Ovary (tissue), 3 donors: ENCODE results near the gene CTRB1.

ENCODE experiments used
- CTCF ChIP-seq, 3 donors: fragments of 450-650 bp in 2 of 3; fragments of 200-600 bp in 1 of 3; IDR thresholded peaks; one replicate each; pipeline versions ENCODE4 v1.5.1 to v1.8.0; 2016 to 2022; ENCODE audit warnings: antibody characterized with exemption in 3 of 3, mild to moderate bottlenecking in 1 of 3
- EP300 ChIP-seq: sonication (generic); formaldehyde crosslinking; IDR thresholded peaks from one replicate; pipeline ENCODE4 v1.6.1; 2017; ENCODE audit warnings: antibody characterized with exemption
- POLR2A ChIP-seq: fragments of 450-650 bp; IDR thresholded peaks from one replicate; pipeline ENCODE4 v1.6.1; 2017; ENCODE audit warnings: antibody characterized with exemption, mild to moderate bottlenecking, moderate library complexity
- donor health status: DM: no; HTN: no; CAD: no.

DNA sequence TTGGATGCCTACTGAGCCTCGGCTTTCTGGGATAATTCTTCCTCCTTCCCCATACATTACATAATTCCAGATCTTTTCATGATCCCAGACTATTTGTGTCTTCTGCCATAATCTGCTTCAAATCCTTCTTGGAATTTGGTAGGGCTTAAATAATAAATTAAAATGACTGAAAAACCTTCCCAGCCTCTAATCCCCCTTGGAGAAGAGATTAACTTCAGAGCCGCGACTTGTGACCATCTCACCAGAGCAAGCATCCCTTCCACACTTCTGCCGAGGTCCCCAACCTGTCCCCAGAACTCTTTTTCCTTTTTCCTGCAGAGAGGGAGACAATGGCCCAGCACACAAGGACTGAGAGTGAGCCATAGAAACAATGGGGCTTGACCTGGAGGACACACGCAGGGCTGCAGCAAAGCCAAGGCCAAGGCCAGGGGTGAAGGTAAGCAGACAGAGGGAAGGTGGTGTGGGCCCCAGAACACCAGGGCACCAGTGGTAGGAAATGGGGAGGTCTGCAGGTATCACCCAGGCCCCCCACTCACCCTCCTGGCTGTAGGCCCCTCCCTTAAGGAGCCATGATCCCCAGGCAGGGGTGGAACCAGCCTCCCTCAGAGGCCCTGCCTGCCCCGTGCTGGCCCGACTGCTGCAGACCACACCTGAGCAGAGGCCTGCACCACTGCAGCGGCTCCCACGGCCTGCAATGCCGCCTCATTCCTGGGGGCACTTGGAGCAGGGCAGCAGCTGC, 42.2 kb downstream of the CTRB1 start:
- TF ChIP-seq CTCF (IDR thresholded peaks at IDR 0.05) (no peak), POLR2A (no peak), EP300 (no peak)
